ENCODE results near the gene GFPT2.

DNA sequence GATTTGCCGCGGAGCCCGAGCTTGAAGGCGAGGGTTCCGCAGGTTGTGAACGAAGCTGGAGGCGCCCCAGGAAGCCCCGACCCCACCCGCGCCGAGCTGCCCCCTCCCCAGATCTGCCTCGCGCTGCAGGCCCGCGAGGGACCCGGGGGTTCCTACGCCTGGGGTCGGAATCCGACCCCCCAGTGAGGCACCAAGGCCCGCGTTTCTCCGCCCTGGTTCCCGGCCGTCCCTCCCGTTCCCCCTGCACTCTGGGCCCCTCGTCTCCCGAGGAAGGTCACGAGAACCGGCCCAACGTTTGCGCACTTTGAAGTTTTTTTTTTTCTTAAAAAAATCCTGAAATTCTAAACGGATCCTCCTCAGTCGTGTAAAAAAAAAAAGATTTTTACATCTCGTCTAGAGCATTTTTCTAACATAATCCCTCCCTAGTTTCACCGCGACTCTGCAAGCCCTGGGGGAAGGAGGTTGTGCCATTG, 880 bp upstream of the GFPT2 start:
- TF ChIP-seq, protein P1, sequence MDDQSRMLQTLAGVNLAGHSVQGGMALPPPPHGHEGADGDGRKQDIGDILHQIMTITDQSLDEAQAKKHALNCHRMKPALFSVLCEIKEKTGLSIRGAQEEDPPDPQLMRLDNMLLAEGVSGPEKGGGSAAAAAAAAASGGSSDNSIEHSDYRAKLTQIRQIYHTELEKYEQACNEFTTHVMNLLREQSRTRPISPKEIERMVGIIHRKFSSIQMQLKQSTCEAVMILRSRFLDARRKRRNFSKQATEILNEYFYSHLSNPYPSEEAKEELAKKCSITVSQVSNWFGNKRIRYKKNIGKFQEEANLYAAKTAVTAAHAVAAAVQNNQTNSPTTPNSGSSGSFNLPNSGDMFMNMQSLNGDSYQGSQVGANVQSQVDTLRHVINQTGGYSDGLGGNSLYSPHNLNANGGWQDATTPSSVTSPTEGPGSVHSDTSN (IDR thresholded peaks at IDR 0.05; ENCODE audit: insufficient replicate concordance, low read depth, low read length) = no peak
- TF ChIP-seq SRF (IDR thresholded peaks at IDR 0.05; ENCODE audit: low read depth in 2 of 2, low read length in 2 of 2) (no peak), SP1 (IDR thresholded peaks at IDR 0.05; ENCODE audit: low read depth, low read length) (no peak), NBN (IDR thresholded peaks at IDR 0.05) (no peak), FOS (IDR thresholded peaks at IDR 0.05; ENCODE audit: borderline replicate concordance, extremely low read depth, insufficient read length) (no peak), ZBED1 (IDR thresholded peaks at IDR 0.05; ENCODE audit: borderline replicate concordance) (no peak), MEF2B (IDR thresholded peaks at IDR 0.05; ENCODE audit: partially characterized antibody, poor library complexity, severe bottlenecking) (no peak), TCF12 (IDR thresholded peaks at IDR 0.05; ENCODE audit: low read depth, low read length) (no peak), EP300 (IDR thresholded peaks at IDR 0.05; ENCODE audit: borderline replicate concordance in 1 of 2, control insufficient read depth in 1 of 2, low read depth in 2 of 2, low read length in 2 of 2) (no peak), NFYB (IDR thresholded peaks at IDR 0.05; ENCODE audit: insufficient read depth, low read depth, low read length) (no peak)
- TF ChIP-seq, protein P2, sequence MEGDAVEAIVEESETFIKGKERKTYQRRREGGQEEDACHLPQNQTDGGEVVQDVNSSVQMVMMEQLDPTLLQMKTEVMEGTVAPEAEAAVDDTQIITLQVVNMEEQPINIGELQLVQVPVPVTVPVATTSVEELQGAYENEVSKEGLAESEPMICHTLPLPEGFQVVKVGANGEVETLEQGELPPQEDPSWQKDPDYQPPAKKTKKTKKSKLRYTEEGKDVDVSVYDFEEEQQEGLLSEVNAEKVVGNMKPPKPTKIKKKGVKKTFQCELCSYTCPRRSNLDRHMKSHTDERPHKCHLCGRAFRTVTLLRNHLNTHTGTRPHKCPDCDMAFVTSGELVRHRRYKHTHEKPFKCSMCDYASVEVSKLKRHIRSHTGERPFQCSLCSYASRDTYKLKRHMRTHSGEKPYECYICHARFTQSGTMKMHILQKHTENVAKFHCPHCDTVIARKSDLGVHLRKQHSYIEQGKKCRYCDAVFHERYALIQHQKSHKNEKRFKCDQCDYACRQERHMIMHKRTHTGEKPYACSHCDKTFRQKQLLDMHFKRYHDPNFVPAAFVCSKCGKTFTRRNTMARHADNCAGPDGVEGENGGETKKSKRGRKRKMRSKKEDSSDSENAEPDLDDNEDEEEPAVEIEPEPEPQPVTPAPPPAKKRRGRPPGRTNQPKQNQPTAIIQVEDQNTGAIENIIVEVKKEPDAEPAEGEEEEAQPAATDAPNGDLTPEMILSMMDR (IDR thresholded peaks at IDR 0.05 in 2 of 3, conservative IDR thresholded peaks at IDR 0.05 in 1 of 3; ENCODE audit: control insufficient read depth in 2 of 3, extremely low read depth in 1 of 3, insufficient read depth in 1 of 3, low read depth in 3 of 3, low read length in 3 of 3) = no peak

All from GM12878 (cell line).